Neural crest cell (in vitro differentiated cells): ENCODE data around the gene MMAB. TPM values are rescaled to one million over a fixed set of nuclear protein-coding genes. Genes with fewer than 3 reads are reported as not detected.

ENCODE experiments used
- DNase-seq: peaks from one replicate; pipeline ENCODE4 v3.0.0; 2021; ENCODE audit warnings: low read depth, mixed read lengths, low spot score
- H3K27ac Mint-ChIP-seq: one replicate; pipeline ENCODE4 v1.8.0; 2021; ENCODE audit warnings: mild to moderate bottlenecking, mixed read lengths; ENCODE audit not compliant: unreplicated experiment
- H3K27me3 Mint-ChIP-seq: 2 replicates; pipeline ENCODE4 v1.8.0; 2021; ENCODE audit warnings: low read depth, mild to moderate bottlenecking, mixed read lengths
- H3K36me3 Mint-ChIP-seq: 2 replicates; pipeline ENCODE4 v1.8.0; 2021; ENCODE audit warnings: low read depth, mild to moderate bottlenecking, mixed read lengths
- H3K4me1 Mint-ChIP-seq: 2 replicates; pipeline ENCODE4 v1.8.0; 2021; ENCODE audit warnings: mixed read lengths
- H3K4me3 Mint-ChIP-seq: one replicate; pipeline ENCODE4 v1.8.0; 2021; ENCODE audit warnings: mild to moderate bottlenecking, mixed read lengths
- H3K9me3 Mint-ChIP-seq: 2 replicates; pipeline ENCODE4 v1.8.0; 2021; ENCODE audit warnings: mixed read lengths
- CTCF ChIP-seq: fragments of 200-600 bp; sonication (generic); conservative IDR thresholded peaks from 2 replicates; pipeline ENCODE4 v1.5.0; 2021; ENCODE audit warnings: antibody characterized with exemption, mild to moderate bottlenecking
- total RNA-seq: library from RNA; stranded (reverse); gene quantifications from 2 replicates; pipeline ENCODE4 v1.2.1, GENCODE V29; 2021

MMAB gene
- total RNA-seq, 1 donor from 2014 or later, result 95.6 TPM

GRCh38 chr12:109554761-109555160 is 18.5 kb downstream of the MMAB start:
- H3K4me3 Mint-ChIP-seq, result no peak overlapping the region
- DNase-seq, result no peak
- no peaks in the 10 kb centered on the region for H3K36me3 Mint-ChIP-seq
- H3K9me3 Mint-ChIP-seq, result no peaks in the 10 kb centered on the region
- TF ChIP-seq CTCF, result no peak
- H3K27ac Mint-ChIP-seq, result no peak overlapping the region
- peaks cover 8% of the 10 kb centered on the region for H3K27me3 Mint-ChIP-seq
- peaks cover 11% of the 10 kb centered on the region for H3K4me1 Mint-ChIP-seq

GRCh38 chr12:109553906-109554500 is 19.3 kb downstream of the MMAB start:
- no peak overlapping the region for H3K27ac Mint-ChIP-seq
- no peaks in the 10 kb centered on the region for H3K36me3 Mint-ChIP-seq
- no peaks in the 10 kb centered on the region for H3K9me3 Mint-ChIP-seq
- peaks cover 11% of the 10 kb centered on the region for H3K27me3 Mint-ChIP-seq
- no peak for TF ChIP-seq CTCF
- peaks cover 11% of the 10 kb centered on the region for H3K4me1 Mint-ChIP-seq
- DNase-seq, result no peak
- no peak overlapping the region for H3K4me3 Mint-ChIP-seq

GRCh38 chr12:109553483-109553882 is 19.8 kb downstream of the MMAB start:
- no peak for TF ChIP-seq CTCF
- H3K36me3 Mint-ChIP-seq, result no peaks in the 10 kb centered on the region
- peaks cover 13% of the 10 kb centered on the region for H3K27me3 Mint-ChIP-seq
- DNase-seq, result no peak
- peaks cover 7% of the 10 kb centered on the region for H3K4me1 Mint-ChIP-seq
- no peak overlapping the region for H3K4me3 Mint-ChIP-seq
- H3K27ac Mint-ChIP-seq, result no peak overlapping the region
- no peaks in the 10 kb centered on the region for H3K9me3 Mint-ChIP-seq

- no peak for DNase-seq
- Mint-ChIP-seq H3K36me3 (no peaks in the 10 kb centered on the region), H3K27ac (no peak overlapping the region), H3K9me3 (no peaks in the 10 kb centered on the region), H3K27me3 (peaks cover 17% of the 10 kb centered on the region), H3K4me3 (no peak overlapping the region), H3K4me1 (peaks cover 7% of the 10 kb centered on the region)
- no peak for TF ChIP-seq CTCF
Observed at GRCh38 chr12:109552971-109553370, 20.3 kb downstream of the MMAB start.

GRCh38 chr12:109551108-109551507 is 22.2 kb downstream of the MMAB start:
- DNase-seq, result no peak
- Mint-ChIP-seq H3K4me3 (no peak overlapping the region), H3K36me3 (no peaks in the 10 kb centered on the region), H3K27me3 (peaks cover 17% of the 10 kb centered on the region), H3K27ac (no peak overlapping the region), H3K4me1 (no peaks in the 10 kb centered on the region), H3K9me3 (no peaks in the 10 kb centered on the region)
- no peak for TF ChIP-seq CTCF
